ENCODE data around the gene C1QTNF6.

DNA sequence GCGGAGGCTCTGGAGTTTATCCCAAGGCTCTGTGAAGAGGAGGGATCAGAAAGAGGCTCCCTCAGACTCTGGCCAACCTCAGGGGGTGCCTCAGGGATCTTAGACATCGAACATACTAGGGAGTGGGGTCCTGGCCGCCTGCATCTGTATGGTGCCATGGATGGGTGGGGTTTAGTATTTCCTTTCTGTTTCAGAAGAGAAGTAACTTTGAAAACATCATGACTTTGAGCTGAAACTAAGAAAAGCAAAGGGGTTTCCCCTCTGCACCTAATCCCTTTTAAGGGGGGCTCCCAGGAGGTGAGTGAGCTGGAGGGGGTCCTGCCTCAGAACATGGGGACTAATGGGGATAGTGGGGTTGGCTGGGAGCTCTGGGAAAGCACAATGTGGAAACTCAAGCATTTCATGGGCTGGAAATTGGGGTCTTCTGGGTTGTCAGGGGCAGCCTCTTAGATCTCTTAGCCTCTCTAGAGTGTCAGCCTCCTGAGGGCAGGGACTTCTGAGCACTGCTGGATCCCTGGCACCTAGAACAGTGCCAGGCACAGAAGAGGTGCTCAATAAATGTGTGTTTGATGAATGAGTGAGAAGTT is 36.0 kb upstream of the C1QTNF6 start:
- TF ChIP-seq, protein P1, sequence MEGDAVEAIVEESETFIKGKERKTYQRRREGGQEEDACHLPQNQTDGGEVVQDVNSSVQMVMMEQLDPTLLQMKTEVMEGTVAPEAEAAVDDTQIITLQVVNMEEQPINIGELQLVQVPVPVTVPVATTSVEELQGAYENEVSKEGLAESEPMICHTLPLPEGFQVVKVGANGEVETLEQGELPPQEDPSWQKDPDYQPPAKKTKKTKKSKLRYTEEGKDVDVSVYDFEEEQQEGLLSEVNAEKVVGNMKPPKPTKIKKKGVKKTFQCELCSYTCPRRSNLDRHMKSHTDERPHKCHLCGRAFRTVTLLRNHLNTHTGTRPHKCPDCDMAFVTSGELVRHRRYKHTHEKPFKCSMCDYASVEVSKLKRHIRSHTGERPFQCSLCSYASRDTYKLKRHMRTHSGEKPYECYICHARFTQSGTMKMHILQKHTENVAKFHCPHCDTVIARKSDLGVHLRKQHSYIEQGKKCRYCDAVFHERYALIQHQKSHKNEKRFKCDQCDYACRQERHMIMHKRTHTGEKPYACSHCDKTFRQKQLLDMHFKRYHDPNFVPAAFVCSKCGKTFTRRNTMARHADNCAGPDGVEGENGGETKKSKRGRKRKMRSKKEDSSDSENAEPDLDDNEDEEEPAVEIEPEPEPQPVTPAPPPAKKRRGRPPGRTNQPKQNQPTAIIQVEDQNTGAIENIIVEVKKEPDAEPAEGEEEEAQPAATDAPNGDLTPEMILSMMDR (IDR thresholded peaks at IDR 0.05), result no peak
- TF ChIP-seq POLR2A (IDR thresholded peaks at IDR 0.05), result no peak
